Activated CD4-positive, alpha-beta T cell treated with anti-CD3 and anti-CD28 coated beads, Interleukin-2, amount 50 U/mL, for 4 hours (primary cell): ENCODE results near the gene MAP3K19.
"Not testable (repeated sequence)": the region's sequence is repeated elsewhere in the genome, so short reads cannot be mapped to it uniquely, and the experiment has no call there.

ENCODE experiments used
- DNase-seq, 2 experiments: peaks; one replicate each; pipeline ENCODE4 v3.0.0-alpha.2; 2020

The MAP3K19 gene

DNA sequence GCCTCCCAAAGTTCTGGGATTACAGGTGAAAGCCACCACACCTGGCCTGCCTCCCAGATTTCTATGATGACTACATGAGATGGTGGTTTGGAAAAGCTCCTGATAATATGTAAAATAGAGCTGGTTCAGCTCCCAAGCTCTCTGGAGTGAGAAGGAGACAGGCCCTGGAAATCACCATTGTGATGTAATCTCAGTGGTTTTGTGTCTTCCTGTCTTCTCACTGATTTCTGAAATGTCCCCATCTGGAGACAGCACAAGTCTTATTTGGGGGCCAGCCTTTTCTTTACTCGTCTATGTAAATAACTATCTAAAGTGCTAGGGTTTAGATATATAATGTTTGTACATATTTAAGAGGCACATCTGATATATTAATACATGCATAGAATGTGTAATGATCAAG lies 64.6 kb downstream of the MAP3K19 start:
- DNase-seq, result no peak

GRCh38 chr2:134980639-134981038 lies 66.6 kb downstream of the MAP3K19 start:
- no peak for DNase-seq

DNA sequence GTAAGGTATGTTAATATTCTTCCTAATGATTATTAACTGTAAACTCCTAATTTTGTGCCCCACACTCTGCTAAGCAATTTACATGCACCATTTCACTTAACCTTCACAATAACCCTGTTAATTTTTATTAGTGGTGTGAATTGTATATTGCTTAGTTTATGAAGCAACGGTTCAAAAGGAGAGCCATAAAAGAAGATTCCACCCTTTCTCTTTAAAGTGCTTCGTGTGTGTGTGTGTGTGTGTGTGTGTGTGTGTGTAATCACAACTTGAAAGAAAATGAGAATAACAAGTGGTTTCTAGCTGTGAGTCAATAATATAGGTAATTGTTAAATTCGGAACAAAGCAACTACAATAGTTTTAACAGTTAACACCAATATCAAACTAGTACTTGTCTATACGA lies 68.0 kb downstream of the MAP3K19 start:
- DNase-seq, result no peak

GRCh38 chr2:134977104-134977503 lies 70.1 kb downstream of the MAP3K19 start:
- not testable (repeated sequence) for DNase-seq

DNA sequence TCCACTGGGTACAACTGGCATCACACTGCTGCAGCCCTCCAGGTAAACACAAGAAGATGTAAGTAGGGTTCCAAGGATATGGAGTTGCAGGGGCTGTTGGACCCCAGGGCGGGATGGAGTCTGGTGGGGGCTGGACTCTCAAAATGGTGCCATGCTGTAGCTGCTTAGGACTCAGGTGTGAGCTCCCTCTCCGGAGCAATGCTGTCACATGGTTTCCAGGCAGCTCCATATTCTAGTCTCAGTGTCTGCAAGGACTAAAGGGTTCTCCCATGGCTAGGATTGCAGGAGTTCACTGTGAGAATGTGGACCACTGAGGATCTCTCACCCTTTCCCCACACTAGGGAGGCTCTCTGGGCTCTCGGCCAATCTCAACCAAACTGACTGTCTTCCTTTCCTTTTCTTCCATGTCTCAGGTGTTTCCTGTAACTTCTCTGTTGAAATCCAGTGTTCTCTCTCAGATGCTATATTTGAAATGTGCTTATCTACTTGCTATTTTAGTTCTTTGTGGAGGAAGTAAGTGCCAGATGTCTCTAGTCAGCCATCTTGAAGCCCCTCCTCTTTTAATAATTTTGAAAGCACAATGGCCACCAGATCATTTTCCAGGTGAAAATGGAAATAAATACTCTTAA lies 71.1 kb downstream of the MAP3K19 start:
- no peak for DNase-seq

DNA sequence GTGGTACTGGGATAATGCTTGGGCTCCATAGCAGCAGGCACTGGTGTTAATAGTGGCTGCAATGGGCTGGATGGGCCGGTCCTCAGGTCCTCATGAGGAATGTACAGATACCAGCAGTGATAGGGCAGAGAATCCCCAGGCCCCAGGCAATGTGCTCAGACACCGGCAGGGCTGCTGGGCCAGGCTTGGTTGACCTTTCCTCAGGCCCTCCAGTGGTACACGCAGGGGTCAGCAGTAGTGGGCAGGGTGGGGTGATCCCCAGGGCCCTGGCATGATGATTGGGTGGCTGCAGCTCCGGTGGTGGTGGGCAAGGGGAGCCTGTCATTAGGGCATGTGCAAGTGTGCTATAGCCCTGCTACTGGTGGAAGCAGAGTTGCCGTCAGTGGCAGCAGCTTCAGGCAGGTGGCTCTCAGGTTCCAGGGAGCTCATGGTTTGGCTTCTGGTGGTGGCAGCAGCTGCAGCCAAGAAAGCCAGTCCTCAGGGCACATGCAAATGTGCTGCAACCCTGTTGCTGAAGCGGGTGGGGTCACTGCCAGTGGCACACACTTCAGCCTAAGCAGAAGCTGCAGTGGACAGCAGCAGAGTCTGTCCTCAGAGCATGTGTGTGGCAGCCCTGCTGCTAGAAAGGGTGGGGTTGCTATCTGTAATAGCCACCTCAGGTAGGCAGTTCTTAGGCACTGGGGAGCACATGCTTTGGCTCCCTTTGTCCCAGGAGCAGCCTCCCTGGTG lies 71.8 kb downstream of the MAP3K19 start:
- no peak for DNase-seq

DNA sequence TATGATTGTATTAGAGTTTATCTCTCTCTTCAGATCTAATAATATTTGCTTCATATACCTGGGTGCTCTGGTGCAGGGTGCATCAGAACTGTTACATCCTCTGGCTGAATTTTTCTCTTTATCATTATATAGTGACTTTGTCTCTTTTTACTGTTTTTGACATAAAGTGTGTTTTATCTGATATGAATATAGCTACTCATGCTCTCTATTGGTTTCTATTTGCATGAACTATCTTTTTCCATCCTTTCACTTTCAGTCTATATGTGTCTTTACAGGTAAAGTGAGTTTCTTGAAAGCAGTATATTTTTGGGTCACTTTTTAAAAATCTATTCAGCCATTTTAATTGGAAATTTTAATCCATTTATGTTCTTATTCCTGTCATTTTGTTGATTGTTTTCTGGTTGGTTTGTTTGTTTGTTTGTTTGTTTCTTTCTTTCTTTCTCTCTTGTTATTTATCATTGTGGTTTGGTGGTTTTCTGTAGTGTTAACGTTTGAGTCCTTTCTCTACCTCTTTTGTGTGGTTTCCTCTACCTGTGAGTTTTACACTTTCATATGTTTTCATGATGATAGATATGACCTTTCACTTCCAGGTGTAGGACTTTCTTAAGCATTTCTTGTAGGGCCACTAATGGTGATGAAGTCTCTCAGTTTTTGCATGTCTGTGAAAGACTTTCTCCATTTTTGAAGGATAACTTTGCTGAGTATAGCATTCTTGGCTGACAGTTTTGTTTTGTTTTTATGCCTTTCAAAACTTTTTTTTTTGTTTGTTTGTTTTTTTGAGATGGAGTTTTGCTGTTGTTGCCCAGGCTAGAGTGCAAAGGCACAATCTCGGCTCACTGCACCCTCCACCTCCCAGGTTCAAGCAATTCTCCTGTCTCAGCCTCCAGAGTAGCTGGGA lies 73.8 kb downstream of the MAP3K19 start:
- no peak for DNase-seq

DNA sequence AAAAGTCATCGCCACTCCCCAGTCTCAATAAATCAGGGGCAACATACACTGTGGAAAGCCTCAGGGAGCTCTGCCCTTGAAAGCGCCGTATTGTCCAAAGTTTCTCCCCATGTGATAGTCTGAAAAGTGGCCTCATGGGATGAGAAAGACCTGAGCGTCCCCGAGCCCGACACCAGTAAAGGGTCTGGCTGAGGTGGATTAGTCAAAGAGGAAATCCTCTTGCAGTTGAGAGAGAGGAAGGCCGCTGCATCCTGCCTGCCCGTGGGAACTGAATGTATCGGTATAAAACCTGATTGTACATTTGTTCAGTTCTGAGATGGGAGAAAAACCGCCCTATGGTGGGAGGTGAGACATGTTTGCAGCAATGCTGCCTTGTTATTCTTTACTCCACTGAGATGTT lies 80.1 kb downstream of the MAP3K19 start:
- not testable (repeated sequence) for DNase-seq

- no peak for DNase-seq
Measured at GRCh38 chr2:134957477-134957876, 89.8 kb downstream of the MAP3K19 start.

GRCh38 chr2:134955744-134956143 lies 91.5 kb downstream of the MAP3K19 start:
- DNase-seq, result no peak

GRCh38 chr2:134954065-134954464 lies 93.2 kb downstream of the MAP3K19 start:
- DNase-seq, result no peak

DNA sequence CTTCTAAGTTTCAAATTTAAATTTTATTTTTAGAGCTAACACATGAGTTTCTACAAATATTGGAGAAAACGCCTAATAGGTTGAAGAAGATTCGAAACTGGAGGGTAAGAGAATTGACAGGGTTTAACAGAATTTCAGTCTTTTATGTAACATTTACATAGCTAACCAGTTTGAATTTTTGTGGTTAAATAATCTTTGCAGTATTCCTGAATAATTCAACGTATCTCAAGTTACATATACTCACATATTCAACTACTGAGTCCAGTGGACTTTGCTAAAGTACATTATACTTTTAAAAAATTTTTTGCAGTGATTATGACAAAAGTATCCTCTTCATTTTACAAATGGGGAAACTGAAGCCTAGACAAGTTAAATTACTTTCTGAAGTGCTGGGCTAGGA lies 94.6 kb downstream of the MAP3K19 start:
- no peak for DNase-seq

GRCh38 chr2:134950886-134951285 lies 96.4 kb downstream of the MAP3K19 start:
- no peak for DNase-seq

DNA sequence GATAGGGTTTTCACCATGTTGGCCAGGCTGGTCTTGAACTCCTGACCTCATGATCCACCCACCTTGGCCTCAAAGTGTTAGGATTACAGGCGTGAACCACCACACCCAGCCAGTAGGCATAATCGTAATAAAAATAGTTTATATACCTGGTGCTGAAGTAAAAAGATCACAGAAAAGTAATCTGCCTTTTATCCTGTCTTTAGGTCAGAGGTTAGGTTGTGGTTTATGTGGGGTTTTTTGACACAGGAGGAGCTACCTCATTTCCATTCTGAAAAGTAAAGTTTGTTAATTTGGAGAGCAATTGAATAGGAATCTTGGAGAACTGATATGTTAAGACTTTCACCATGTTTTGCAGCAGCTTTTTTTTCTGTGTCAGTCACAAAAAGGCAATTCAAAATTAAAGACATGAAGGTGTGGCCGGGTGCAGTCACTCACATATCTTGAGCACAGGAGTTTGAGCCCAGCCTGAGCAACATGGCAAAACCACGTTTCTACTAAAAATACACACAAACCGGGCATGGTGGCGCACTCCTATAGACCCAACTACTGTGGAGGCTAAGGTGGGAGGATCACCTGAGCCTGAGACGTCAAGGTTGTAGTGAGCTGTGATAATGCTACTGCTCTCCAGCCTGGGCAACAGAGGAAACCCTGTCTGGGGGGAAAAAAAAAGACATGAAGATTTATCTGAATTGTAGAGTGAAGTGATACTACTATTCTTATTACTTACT lies 97.1 kb downstream of the MAP3K19 start:
- no peak for DNase-seq

DNA sequence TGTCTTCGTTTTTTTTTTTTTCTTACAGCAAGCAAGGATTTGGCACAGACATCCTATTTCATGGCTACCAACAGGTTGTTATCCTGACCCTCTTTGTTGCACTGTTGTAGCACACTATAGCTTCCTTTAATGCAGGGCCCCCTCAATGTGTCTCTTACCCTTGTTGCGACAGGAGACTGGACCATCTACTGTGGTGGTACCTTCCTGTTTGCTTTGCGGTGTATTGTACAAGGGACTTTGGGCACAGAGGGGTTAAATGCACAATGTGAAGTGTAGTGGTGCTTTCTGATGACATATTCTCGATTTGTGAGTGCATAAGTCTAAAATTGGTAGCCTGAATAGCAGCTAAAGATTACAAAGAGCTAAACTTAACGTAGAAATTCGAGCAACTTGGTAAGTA lies 101.2 kb downstream of the MAP3K19 start:
- DNase-seq, result no peak

DNA sequence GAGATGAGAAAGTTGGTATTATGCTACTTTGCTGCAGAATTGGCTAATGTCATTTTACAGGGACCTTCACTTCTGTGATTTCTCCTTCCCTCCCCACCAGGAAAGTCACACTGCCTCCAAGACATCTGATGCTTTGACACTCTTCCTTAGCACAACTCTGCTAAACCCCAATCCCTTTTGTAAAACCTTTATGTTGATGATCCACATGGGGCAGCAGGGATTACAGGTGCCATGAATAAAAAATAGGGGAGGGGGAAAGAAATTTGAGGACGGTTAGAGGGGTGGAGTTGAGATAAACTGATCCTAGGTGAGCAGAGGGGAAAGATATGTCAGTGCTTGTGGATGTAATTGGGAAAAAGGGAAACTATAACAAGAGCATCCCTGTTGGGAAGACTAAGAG lies 102.3 kb downstream of the MAP3K19 start:
- no peak for DNase-seq

GRCh38 chr2:134943540-134943939 lies 103.7 kb downstream of the MAP3K19 start:
- DNase-seq, result no peak

GRCh38 chr2:134936691-134937090 lies 110.6 kb downstream of the MAP3K19 start:
- DNase-seq, result no peak

- no peak for DNase-seq
Measured at GRCh38 chr2:134934641-134935040, 112.6 kb downstream of the MAP3K19 start.

DNA sequence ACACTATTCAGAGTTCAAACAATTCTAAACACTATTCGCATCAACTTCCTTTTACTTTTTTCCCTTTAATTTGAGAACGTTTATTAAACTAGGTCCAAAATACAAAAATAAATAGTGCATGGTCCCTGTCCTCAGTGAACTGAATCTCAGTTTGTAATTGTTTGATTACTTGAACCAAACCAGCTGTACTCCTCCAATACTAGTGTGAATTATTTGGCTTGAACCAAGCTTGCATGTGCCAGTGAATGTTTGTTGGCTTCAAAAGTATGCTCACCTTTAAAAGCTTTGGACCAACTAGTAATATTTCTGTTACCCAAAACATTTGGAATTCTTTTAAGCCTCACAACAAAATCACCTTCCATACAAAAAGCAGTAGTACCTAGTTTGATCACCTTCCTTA lies 113.1 kb downstream of the MAP3K19 start:
- no peak for DNase-seq

- DNase-seq, result no peak
Measured at GRCh38 chr2:134933732-134934131, 113.5 kb downstream of the MAP3K19 start.

DNA sequence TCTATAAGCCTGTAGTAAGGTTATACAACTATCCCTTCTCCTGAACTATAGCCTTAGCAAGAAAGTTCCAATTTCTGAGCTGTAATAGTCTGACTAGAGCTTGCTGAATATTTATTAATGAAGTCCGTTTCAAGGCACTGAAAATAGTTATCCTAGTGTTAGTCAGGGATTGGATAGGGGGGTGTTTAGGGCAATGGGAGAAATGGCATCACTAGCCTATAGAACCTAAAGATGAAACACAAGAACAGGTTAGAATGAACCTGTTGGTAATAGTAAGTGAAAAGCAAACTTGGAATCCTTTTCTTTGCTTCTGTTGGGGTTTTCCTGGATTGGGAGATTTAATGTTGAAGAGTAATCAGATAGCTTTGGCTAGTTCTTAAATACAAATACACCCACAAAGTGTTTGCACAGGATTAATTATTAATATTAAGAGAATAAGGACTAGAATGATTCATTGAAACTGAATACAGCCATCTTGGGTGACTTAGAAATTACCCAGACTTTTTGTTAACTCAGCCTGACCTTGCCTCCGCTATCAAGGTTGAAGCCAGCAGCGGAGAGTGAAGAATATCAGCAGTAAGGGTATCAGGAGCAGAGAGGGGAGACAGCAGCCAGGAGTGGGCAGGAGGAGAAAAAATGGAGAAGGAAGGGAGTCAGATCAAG lies 114.3 kb downstream of the MAP3K19 start:
- no peak for DNase-seq

DNA sequence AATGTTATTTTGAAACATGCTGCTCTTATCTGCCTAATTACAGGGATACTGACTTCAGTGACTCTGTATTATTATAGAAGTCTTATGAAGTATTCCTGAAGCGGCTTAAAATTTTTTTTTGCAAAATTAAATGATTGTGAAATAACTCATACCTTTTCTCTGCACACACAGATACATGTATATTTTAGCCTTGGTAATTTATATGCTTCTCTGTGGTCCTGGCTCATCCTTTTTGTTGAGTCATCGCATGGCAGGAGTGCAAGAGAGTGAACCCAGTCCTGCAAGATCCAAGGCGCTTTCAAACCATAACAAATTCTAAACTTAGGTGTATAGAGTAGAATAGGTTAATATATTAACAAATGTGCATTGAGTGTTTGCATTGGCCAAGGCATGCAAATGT lies 120.1 kb downstream of the MAP3K19 start:
- no peak for DNase-seq
